ENCODE measurements around the gene SNX15. TPM values are rescaled to one million over a fixed set of nuclear protein-coding genes. Genes with fewer than 3 reads are reported as not detected.

Gene SNX15
- total RNA-seq, 4 donors from 2014 or later, result 9.8 to 18.6 (median 13.9) TPM

DNA sequence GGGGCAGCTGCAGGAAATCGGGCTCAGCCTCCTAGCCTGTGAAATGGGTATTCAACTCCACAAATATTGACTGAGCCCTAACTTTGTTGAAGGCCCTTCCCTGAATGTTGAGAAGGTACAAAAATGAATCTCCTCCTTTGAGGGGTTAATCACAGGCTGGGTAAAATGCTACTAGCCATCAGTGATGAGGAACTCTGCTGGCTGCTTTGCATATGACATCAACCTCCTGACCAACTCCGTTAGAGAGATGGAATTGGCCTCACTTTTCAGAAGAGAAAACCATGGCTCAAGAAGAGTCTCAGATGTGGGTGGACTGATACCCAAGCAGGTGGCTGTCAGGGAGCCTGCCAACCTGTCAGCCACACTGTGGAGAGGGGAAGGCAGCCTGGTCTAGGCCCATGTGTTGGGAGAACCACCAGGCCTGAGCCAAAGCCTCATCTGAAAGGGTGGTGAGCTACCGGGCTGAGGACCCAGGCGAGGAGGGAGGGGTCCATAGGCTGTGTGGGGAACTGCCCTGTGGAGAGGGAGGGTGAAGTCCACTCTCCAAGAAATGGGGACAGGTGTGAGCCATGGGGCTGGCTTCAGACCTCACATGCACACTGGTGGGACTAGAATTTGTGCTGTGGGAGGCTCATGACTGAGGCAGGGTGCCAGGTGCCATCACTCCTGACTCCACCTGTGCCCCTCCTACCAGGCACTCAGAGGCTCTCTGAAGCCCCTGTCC lies 44.8 kb downstream of the SNX15 start:
- no peaks in the 10 kb centered on the region for H3K9me3 ChIP-seq
- no peaks in the 10 kb centered on the region for H3K4me1 ChIP-seq
- TF ChIP-seq, protein P1, sequence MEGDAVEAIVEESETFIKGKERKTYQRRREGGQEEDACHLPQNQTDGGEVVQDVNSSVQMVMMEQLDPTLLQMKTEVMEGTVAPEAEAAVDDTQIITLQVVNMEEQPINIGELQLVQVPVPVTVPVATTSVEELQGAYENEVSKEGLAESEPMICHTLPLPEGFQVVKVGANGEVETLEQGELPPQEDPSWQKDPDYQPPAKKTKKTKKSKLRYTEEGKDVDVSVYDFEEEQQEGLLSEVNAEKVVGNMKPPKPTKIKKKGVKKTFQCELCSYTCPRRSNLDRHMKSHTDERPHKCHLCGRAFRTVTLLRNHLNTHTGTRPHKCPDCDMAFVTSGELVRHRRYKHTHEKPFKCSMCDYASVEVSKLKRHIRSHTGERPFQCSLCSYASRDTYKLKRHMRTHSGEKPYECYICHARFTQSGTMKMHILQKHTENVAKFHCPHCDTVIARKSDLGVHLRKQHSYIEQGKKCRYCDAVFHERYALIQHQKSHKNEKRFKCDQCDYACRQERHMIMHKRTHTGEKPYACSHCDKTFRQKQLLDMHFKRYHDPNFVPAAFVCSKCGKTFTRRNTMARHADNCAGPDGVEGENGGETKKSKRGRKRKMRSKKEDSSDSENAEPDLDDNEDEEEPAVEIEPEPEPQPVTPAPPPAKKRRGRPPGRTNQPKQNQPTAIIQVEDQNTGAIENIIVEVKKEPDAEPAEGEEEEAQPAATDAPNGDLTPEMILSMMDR (IDR thresholded peaks at IDR 0.05), result no peak
- no peak for TF ChIP-seq POLR2A (IDR thresholded peaks at IDR 0.05)
- DNase-seq, result no peak
- no peak overlapping the region for H3K27ac ChIP-seq
- H3K36me3 ChIP-seq, result no peaks in the 10 kb centered on the region
- H3K4me3 ChIP-seq, result no peak overlapping the region
- 53 to 74% methylated on average over 4 of the region's 4 CpGs for WGBS, 2 donors
- intact Hi-C loops (cut with DNase I), result no loop called here
- H3K27me3 ChIP-seq, result no peaks in the 10 kb centered on the region

DNA sequence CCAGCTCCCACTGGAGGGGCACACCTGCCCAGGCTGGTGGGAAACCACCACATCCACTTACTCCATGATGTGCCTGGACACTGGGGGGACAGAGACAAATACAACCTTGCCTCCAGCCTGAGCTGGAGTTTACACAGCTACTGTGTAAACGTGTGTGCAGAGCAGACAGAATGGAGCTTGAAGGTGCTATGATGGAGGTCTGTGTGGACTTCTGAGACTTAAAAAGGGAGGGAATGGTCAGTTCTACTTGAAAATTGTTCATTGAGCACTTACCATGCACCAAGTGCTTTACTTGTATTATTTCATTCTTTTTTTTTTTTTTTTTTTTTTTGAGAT lies 45.4 kb downstream of the SNX15 start:
- no peak for DNase-seq
- 22 to 64% methylated on average over 1 of the region's 1 CpG for WGBS, 2 donors
- intact Hi-C loops (cut with DNase I), result no loop called here
- H3K9me3 ChIP-seq, result no peaks in the 10 kb centered on the region
- H3K4me1 ChIP-seq, result no peaks in the 10 kb centered on the region
- no peak overlapping the region for H3K4me3 ChIP-seq
- H3K36me3 ChIP-seq, result no peaks in the 10 kb centered on the region
- no peaks in the 10 kb centered on the region for H3K27me3 ChIP-seq
- no peak overlapping the region for H3K27ac ChIP-seq
- no peak for TF ChIP-seq POLR2A (IDR thresholded peaks at IDR 0.05)
- TF ChIP-seq, protein P1 (IDR thresholded peaks at IDR 0.05), result no peak

DNA sequence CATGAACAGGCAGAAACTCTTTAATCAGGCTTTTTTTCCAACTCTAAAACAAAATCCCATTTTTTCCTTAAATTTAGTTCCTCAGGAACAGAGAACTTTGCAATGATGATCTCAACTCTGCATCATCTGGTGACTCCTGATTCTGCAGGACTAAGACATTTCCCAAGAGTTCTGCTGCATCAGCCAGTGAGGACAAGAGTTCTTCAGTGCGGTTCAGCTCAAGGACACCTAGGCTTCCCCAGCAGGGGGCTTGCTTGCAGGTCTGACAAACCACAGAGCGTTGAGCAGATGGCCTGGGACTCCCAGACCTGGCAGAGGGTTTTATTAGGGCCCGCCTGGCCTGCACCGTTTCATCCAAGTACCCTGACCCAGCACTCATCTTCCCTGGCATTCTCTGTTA lies 50.2 kb downstream of the SNX15 start:
- H3K9me3 ChIP-seq, result no peaks in the 10 kb centered on the region
- no peak for DNase-seq
- peaks cover 0 to under 1% (median 0%) of the 10 kb centered on the region in 3 donors for H3K4me1 ChIP-seq
- TF ChIP-seq POLR2A (IDR thresholded peaks at IDR 0.05), result no peak
- TF ChIP-seq, protein P1 (IDR thresholded peaks at IDR 0.05), result no peak
- no peak overlapping the region for H3K4me3 ChIP-seq
- H3K27ac ChIP-seq, result no peak overlapping the region
- H3K27me3 ChIP-seq, result no peaks in the 10 kb centered on the region
- H3K36me3 ChIP-seq, result no peaks in the 10 kb centered on the region
- 79 to 83% methylated on average over 1 to 4 of the region's 4 CpGs for WGBS, 2 donors
- intact Hi-C loops (cut with DNase I), result no loop called here

DNA sequence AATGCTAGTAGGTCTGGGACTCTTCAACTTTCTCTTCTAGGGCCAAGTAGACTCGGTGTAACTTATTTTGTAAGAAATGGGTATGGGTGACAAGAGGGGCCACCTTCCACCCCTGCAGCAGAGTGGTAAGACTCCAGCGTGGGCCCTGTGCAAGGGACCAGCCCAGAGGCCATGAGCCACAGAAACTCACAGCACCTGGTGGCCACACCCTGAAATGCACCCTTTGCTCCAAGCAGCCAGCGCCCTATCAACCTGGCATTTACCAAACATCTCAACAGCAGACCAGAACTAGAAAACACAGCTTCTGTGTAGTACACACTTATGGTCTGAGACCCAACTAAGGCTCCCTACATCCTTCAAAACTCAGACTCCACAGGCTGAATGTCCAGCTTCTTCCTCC lies 50.9 kb downstream of the SNX15 start:
- DNase-seq, result no peak
- 45% methylated on average over 3 of the region's 3 CpGs; no CpG with 5 or more reads in 1 of the 2 donors for WGBS, 2 donors
- H3K27ac ChIP-seq, result no peak overlapping the region
- intact Hi-C loops (cut with DNase I), result no loop called here
- peaks cover under 1 to 7% (median 1%) of the 10 kb centered on the region in 3 donors for H3K4me1 ChIP-seq
- no peak overlapping the region for H3K4me3 ChIP-seq
- H3K9me3 ChIP-seq, result no peaks in the 10 kb centered on the region
- no peaks in the 10 kb centered on the region for H3K36me3 ChIP-seq
- TF ChIP-seq, protein P1 (IDR thresholded peaks at IDR 0.05), result peak; percentile 33 to 83 (median 67)
- no peak for TF ChIP-seq POLR2A (IDR thresholded peaks at IDR 0.05)
- H3K27me3 ChIP-seq, result no peaks in the 10 kb centered on the region

DNA sequence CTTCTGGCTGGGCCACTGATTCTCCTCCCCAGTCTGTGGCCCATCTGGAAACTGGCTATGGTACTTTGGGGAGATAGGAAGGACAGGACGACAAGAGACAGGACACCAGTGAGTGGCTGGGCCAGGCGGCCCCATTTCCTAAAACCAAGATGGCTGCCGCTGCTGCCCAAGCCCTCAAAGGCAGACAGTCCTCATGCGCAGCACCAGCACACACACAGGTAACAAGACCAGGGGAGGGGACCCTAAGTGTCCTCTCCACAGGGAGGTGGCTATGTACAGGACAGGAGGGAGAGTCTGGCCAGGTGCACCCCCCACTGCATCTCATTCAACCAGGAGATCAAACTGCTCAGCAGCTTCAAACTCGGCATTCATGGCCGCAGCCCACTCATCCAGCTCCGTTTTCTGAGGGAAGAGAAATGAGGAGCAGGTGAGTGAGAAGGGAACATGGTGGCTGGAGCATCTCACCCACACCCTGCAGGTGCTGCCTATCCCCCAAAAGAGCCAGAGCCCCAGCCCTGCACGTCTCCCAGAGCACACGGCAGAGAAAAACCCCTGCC lies 51.6 kb downstream of the SNX15 start:
- no peak overlapping the region for H3K27ac ChIP-seq
- TF ChIP-seq, protein P1 (IDR thresholded peaks at IDR 0.05), result no peak
- TF ChIP-seq POLR2A (IDR thresholded peaks at IDR 0.05), result no peak
- no peaks in the 10 kb centered on the region for H3K9me3 ChIP-seq
- H3K4me3 ChIP-seq, result no peak overlapping the region
- intact Hi-C loops (cut with DNase I), result no loop called here
- no peaks in the 10 kb centered on the region for H3K27me3 ChIP-seq
- H3K4me1 ChIP-seq, result peaks cover 4 to 14% (median 7%) of the 10 kb centered on the region in 3 donors
- 67 to 85% methylated on average over 2 to 8 of the region's 9 CpGs for WGBS, 2 donors
- no peaks in the 10 kb centered on the region for H3K36me3 ChIP-seq
- DNase-seq, result no peak
